ENCODE data around the gene CSTF1. TPM values are rescaled to one million over a fixed set of nuclear protein-coding genes. Genes with fewer than 3 reads are reported as not detected.
"Not testable (repeated sequence)": the region's sequence is repeated elsewhere in the genome, so short reads cannot be mapped to it uniquely, and the experiment has no call there.

Gene CSTF1
- total and polyA plus RNA-seq, 2 of the 8 experiments (the other 6 are each of a cell fraction or from before 2014, with no cell fraction given), result 59.4 to 83.5 TPM

DNA sequence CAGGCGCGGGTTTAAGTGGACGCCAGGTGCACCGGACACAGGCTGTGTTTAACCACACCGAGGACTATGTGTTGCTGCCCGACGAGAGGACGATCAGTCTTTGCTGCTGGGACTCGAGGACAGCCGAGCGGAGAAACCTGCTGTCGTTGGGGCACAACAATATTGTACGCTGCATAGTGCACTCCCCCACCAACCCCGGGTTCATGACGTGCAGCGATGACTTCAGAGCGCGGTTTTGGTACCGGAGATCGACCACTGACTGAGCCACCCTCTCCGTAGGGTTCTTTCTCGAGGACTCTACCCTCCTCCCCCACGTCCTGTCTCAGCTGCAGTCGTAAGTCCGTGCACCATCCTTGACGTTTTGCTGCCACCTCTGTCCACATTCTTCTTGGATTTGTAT lies 11.0 kb downstream of the CSTF1 start (continued):
- no peak for TF ChIP-seq GTF2F1 (IDR thresholded peaks at IDR 0.05; ENCODE audit: borderline replicate concordance, low read depth, low read length)

DNA sequence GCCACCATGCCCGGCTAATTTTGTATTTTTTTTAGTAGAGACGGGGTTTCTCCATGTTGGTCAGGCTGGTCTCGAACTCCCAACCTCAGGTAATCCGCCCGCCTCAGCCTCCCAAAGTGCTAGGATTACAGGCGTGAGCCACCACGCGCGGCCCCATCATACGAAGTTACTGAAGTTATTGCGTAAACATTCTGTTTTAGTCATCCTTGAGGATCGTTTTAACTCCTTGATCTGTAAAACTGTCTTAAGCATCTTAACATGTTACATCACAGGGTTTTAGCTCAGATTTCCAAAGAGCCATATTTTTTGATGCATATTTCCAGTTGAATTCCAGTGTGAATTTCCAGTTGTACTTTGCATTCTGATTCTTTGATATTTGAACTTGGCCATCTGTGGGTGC lies 12.9 kb downstream of the CSTF1 start:
- H3K18ac ChIP-seq (ENCODE audit: extremely low read depth, low read length); H3K4me3 ChIP-seq (ENCODE audit: extremely low read depth in 1 of 4, insufficient read depth in 2 of 4, low read depth in 3 of 4, low read length in 4 of 4); H4K91ac ChIP-seq (replicated peaks; ENCODE audit: insufficient read length, low read length); H4K8ac ChIP-seq (ENCODE audit: extremely low read depth, insufficient read depth, low read length); H3K4me2 ChIP-seq (ENCODE audit: insufficient read depth in 1 of 2, low read depth in 2 of 2, low read length in 2 of 2); H3K23me2 ChIP-seq (ENCODE audit: low read depth, low read length); H2BK20ac ChIP-seq (ENCODE audit: low read length); H4K20me1 ChIP-seq (replicated peaks in 1 of 2; ENCODE audit: control insufficient read depth in 1 of 2, insufficient read depth in 2 of 2, low read length in 2 of 2); H3K79me1 ChIP-seq (ENCODE audit: low read depth, low read length); H3K9me3 ChIP-seq (ENCODE audit: insufficient read depth in 2 of 2, low read depth in 1 of 2, low read length in 1 of 2); CTCF ChIA-PET (ENCODE audit: partially characterized antibody); H2BK15ac ChIP-seq (ENCODE audit: low read length); H2BK5ac ChIP-seq (ENCODE audit: low read depth, low read length); H3K23ac ChIP-seq (ENCODE audit: insufficient read length); DNase-seq (ENCODE audit: low read depth in 1 of 2, low spot score in 2 of 2); H2AFZ ChIP-seq (ENCODE audit: low read length); H2BK12ac ChIP-seq (ENCODE audit: low read depth, low read length); H4K5ac ChIP-seq (ENCODE audit: insufficient read length, low read depth, low read length); H2BK120ac ChIP-seq (replicated peaks; ENCODE audit: low read depth, low read length); H3K27ac ChIP-seq (ENCODE audit: low read depth, low read length); H3K14ac ChIP-seq (ENCODE audit: insufficient read length); H3K9ac ChIP-seq (replicated peaks in 1 of 4; ENCODE audit: extremely low read depth in 1 of 4, low read depth in 3 of 4, low read length in 3 of 4); H3K56ac ChIP-seq (replicated peaks; ENCODE audit: insufficient read length, low read depth, low read length); H3K4ac ChIP-seq (replicated peaks; ENCODE audit: insufficient read length, low read depth, low read length); H2AK5ac ChIP-seq (ENCODE audit: low read depth, low read length); H3K27me3 ChIP-seq (replicated peaks in 1 of 4; ENCODE audit: control insufficient read depth in 3 of 4, extremely low read depth in 1 of 4, insufficient read depth in 3 of 4, low read length in 3 of 4); H3K4me1 ChIP-seq (replicated peaks in 1 of 4; ENCODE audit: control insufficient read depth in 3 of 4, insufficient read depth in 4 of 4, low read length in 3 of 4); FAIRE-seq: not testable (repeated sequence)
- POLR2A ChIA-PET (ENCODE audit: partially characterized antibody), result interaction anchor here (2.0 kb wide), 1 partner anchor 14 kb away, joined by 6 read pairs; no protein-coding TSS in a partner anchor
- 96% methylated on average over 12 of the region's 12 CpGs; no CpG with 5 or more reads in 1 of the 2 experiments for WGBS, 2 experiments (ENCODE audit: extremely low coverage in 1 of 2, insufficient coverage in 1 of 2, insufficient read length in 1 of 2, insufficient replicate concordance in 2 of 2, low coverage in 1 of 2, low lambda C conversion rate in 2 of 2, missing lambda C conversion rate in 1 of 2)
- Histone ChIP-seq H3K36me3 (ENCODE audit: control insufficient read depth in 2 of 4, insufficient read depth in 4 of 4, low read length in 3 of 4) (peaks cover 16 to 66% (median 49%) of the 10 kb centered on the region in 4 experiments), H3K79me2 (ENCODE audit: control insufficient read depth in 1 of 2, insufficient read depth in 2 of 2, low read length in 2 of 2) (peaks cover 0 to 19% of the 10 kb centered on the region in 2 experiments; a peak in 2 of 4 replicates)
